Placental pericyte (primary cell): Measurements from ENCODE around the gene CRACR2A. TPM values are rescaled to one million over a fixed set of nuclear protein-coding genes. Genes with fewer than 3 reads are reported as not detected.

Source experiments
- small RNA-seq: library from RNA; depleted of rRNA; stranded (forward); fragments of <200 nt; gene quantifications from one replicate; pipeline ENCODE3, GENCODE V24; 2012; ENCODE audit warnings: low replicate concordance
- total RNA-seq: library from RNA; depleted of rRNA; stranded (reverse); fragments of >200 nt; gene quantifications from 2 replicates; pipeline ENCODE4 v1.2.3, GENCODE V29; 2012

Gene CRACR2A, protein sequence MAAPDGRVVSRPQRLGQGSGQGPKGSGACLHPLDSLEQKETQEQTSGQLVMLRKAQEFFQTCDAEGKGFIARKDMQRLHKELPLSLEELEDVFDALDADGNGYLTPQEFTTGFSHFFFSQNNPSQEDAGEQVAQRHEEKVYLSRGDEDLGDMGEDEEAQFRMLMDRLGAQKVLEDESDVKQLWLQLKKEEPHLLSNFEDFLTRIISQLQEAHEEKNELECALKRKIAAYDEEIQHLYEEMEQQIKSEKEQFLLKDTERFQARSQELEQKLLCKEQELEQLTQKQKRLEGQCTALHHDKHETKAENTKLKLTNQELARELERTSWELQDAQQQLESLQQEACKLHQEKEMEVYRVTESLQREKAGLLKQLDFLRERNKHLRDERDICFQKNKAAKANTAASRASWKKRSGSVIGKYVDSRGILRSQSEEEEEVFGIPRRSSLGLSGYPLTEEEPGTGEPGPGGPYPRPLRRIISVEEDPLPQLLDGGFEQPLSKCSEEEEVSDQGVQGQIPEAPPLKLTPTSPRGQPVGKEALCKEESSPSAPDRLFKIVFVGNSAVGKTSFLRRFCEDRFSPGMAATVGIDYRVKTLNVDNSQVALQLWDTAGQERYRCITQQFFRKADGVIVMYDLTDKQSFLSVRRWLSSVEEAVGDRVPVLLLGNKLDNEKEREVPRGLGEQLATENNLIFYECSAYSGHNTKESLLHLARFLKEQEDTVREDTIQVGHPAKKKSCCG
- 2.2 and 9.9 TPM in 2 replicates for total RNA-seq

DNA sequence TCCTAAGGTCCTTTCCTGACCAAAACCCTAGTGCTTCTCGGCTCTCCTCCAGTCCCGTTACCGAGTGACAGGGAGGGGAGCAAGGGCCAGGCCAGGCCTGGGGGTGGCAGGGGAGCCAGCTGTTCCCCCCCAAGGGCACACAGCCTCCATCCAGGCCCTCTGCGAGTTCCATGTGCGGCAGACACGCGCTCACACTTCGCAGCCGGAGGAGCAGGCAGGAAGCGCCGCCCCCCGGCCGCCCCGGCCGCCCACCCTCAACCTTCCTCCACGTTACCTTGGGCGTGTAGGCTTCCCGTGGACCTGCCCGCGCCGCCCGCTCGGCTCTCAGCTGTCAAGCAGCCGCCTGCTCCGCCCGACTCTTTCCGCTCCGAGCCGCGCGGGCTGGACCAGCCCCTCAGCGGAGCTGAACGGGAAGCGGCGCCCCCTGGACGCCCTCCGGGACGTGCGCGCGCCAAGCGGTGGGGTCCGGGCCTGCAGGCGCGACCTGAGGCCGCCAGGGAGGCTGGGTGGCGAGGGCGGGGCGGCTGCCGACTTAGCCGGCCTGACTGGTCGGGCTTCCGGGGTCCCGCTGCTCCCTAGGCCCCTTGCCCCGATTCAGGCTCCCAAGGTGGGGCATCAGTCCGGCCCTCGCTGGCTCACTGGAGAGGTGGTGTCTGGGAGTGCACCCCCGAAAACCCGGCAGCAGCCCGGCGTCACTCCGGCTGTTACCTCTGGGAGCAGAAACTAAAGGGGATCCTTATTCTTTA, at the start of gene CRACR2A:
CRACR2A (minus strand) TSS at position 369 of the 746 bp plus-strand sequence. CDS start 56,110 bp downstream, outside the sequence.

Small RNA genes within 50 kb of the gene (small RNA-seq; reads per million reads assigned to genes)
- not detected for gene RNU6-174P

Other genes starting within 250 kb of the CRACR2A start
- gene PARP11, start 120.3 kb upstream of the CRACR2A start, total RNA-seq: 3.3 and 3.6 TPM in 2 replicates